ENCODE measurements around the gene HS2ST1. TPM values are rescaled to one million over a fixed set of nuclear protein-coding genes. Genes with fewer than 3 reads are reported as not detected.

HS2ST1 gene
- total and polyA plus RNA-seq, 2 experiments from 2014 or later, result 6.7 to 17.1 TPM

- TF ChIP-seq REST (IDR thresholded peaks at IDR 0.05; ENCODE audit: unreplicated experiment) (no peak), JUNB (IDR thresholded peaks at IDR 0.05; ENCODE audit: unreplicated experiment) (no peak)
Observed at GRCh38 chr1:87111659-87112371, 197.4 kb downstream of the HS2ST1 start (continued).

- Mint-ChIP-seq H3K36me3 (ENCODE audit: low read depth) (no peaks in the 10 kb centered on the region; the same call in 2 of the 3 replicates), H3K4me1 (peaks cover 29% of the 10 kb centered on the region), H3K9me3 (no peaks in the 10 kb centered on the region), H3K27me3 (ENCODE audit: insufficient read depth, low read depth, poor library complexity) (peaks cover 9% of the 10 kb centered on the region), H3K4me3 (no peak overlapping the region), H3K27ac (no peak overlapping the region)
- DNase-seq (ENCODE audit: low spot score) (no peak), ATAC-seq (no peak)
- no peak overlapping the region for H3K27ac ChIP-seq (ENCODE audit: low read depth)
- H3F3A ChIP-seq (replicated peaks; ENCODE audit: low read depth), result no peaks in the 10 kb centered on the region; the same call in 1 of the 2 replicates
- no peak overlapping the region for H3K4me2 ChIP-seq
- H4K20me1 ChIP-seq (replicated peaks; ENCODE audit: insufficient read depth), result no peaks in the 10 kb centered on the region
- no peaks in the 10 kb centered on the region for H3K9me2 ChIP-seq (ENCODE audit: insufficient read depth)
- no peak overlapping the region for H3K4me3 ChIP-seq
- H3K4me1 ChIP-seq (ENCODE audit: insufficient read depth), result peaks cover 19% of the 10 kb centered on the region
- no peaks in the 10 kb centered on the region for H3K27me3 ChIP-seq (ENCODE audit: insufficient read depth)
- TF ChIP-seq ETS1 (IDR thresholded peaks at IDR 0.05), result no peak
- H3K36me3 ChIP-seq (ENCODE audit: insufficient read depth), result no peaks in the 10 kb centered on the region
- no peak overlapping the region for H2AFZ ChIP-seq
- H3K79me2 ChIP-seq (replicated peaks; ENCODE audit: insufficient read depth), result no peaks in the 10 kb centered on the region
Observed at GRCh38 chr1:87113313-87113712, 198.9 kb downstream of the HS2ST1 start.

- no peaks in the 10 kb centered on the region for H3K79me2 ChIP-seq (replicated peaks; ENCODE audit: insufficient read depth)
- H3K4me1 ChIP-seq (ENCODE audit: insufficient read depth), result peaks cover 11% of the 10 kb centered on the region
- H2AFZ ChIP-seq, result no peak overlapping the region
- H3K9me2 ChIP-seq (ENCODE audit: insufficient read depth), result no peaks in the 10 kb centered on the region
- H3F3A ChIP-seq (replicated peaks; ENCODE audit: low read depth), result no peaks in the 10 kb centered on the region; the same call in 1 of the 2 replicates
- no peaks in the 10 kb centered on the region for H3K36me3 ChIP-seq (ENCODE audit: insufficient read depth)
- no peaks in the 10 kb centered on the region for H4K20me1 ChIP-seq (replicated peaks; ENCODE audit: insufficient read depth)
- H3K27ac Mint-ChIP-seq, result no peak overlapping the region
- peaks cover 17% of the 10 kb centered on the region for H3K4me1 Mint-ChIP-seq
- H3K27me3 ChIP-seq (ENCODE audit: insufficient read depth), result no peaks in the 10 kb centered on the region
- H3K4me3 Mint-ChIP-seq, result no peak overlapping the region
- peaks cover 9% of the 10 kb centered on the region for H3K27me3 Mint-ChIP-seq (ENCODE audit: insufficient read depth, low read depth, poor library complexity)
- no peak for DNase-seq (ENCODE audit: low spot score)
- H3K27ac ChIP-seq (ENCODE audit: low read depth), result no peak overlapping the region
- H3K4me2 ChIP-seq, result no peak overlapping the region
- H3K9me3 Mint-ChIP-seq, result no peaks in the 10 kb centered on the region
- no peak overlapping the region for H3K4me3 ChIP-seq
- no peak for ATAC-seq
- no peaks in the 10 kb centered on the region; the same call in 2 of the 3 replicates for H3K36me3 Mint-ChIP-seq (ENCODE audit: low read depth)
- TF ChIP-seq REST (IDR thresholded peaks at IDR 0.05; ENCODE audit: unreplicated experiment), result no peak
- TF ChIP-seq CTCF (conservative IDR thresholded peaks at IDR 0.05; ENCODE audit: low read depth in 2 of 2), result no peak
- TF ChIP-seq ZNF331 (CRISPR knock-in tag; IDR thresholded peaks at IDR 0.05; ENCODE audit: low read depth), result no peak
- no peak for TF ChIP-seq CREB1 (CRISPR knock-in tag; IDR thresholded peaks at IDR 0.05; ENCODE audit: low read depth)
Observed at GRCh38 chr1:87115317-87115890, 201.0 kb downstream of the HS2ST1 start.
